Measurements from ENCODE around the gene GGA2. TPM values are rescaled to one million over a fixed set of nuclear protein-coding genes. Genes with fewer than 3 reads are reported as not detected.

The GGA2 gene
- total and polyA plus RNA-seq, 4 experiments from 2014 or later, result 49.2 to 118 (median 81.6) TPM

GRCh38 chr16:23523321-23523720 lies 13.0 kb upstream of the GGA2 start:
- peaks cover 0 to 3% (median 0%) of the 10 kb centered on the region in 4 donors for H3K4me1 Mint-ChIP-seq
- no peaks in the 10 kb centered on the region for H3K9me3 Mint-ChIP-seq
- Histone ChIP-seq H3K4me3 (ENCODE audit: low read length in 2 of 2) (no peak overlapping the region), H3K9me3 (ENCODE audit: control insufficient read depth in 1 of 2, low read length in 2 of 2) (no peaks in the 10 kb centered on the region), H3K27ac (ENCODE audit: low read depth, low read length) (no peak overlapping the region), H3K36me3 (ENCODE audit: insufficient read depth, low read length) (no peaks in the 10 kb centered on the region), H3K4me1 (ENCODE audit: insufficient read depth, low read length) (no peaks in the 10 kb centered on the region), H3K27me3 (ENCODE audit: insufficient read depth, low read length) (no peaks in the 10 kb centered on the region)
- H3K4me3 Mint-ChIP-seq, result no peak overlapping the region
- CTCF ChIA-PET (ENCODE audit: partially characterized antibody), result no interaction called here
- intact Hi-C loops (cut with micrococcal nuclease), result no loop called here
- H3K36me3 Mint-ChIP-seq, result peaks cover 52 to 58% of the 10 kb centered on the region in 2 donors
- DNase-seq, result no peak
- H3K27me3 Mint-ChIP-seq, result no peaks in the 10 kb centered on the region
- POLR2A ChIA-PET (ENCODE audit: partially characterized antibody), result no interaction called here
- no peak overlapping the region for H3K27ac Mint-ChIP-seq

- Histone ChIP-seq H3K4me3 (ENCODE audit: low read length in 2 of 2) (no peak overlapping the region), H3K4me1 (ENCODE audit: insufficient read depth, low read length) (no peaks in the 10 kb centered on the region), H3K9me3 (ENCODE audit: control insufficient read depth in 1 of 2, low read length in 2 of 2) (no peaks in the 10 kb centered on the region), H3K36me3 (ENCODE audit: insufficient read depth, low read length) (no peaks in the 10 kb centered on the region), H3K27me3 (ENCODE audit: insufficient read depth, low read length) (no peaks in the 10 kb centered on the region), H3K27ac (ENCODE audit: low read depth, low read length) (no peak overlapping the region)
- Mint-ChIP-seq H3K27ac (no peak overlapping the region), H3K9me3 (no peaks in the 10 kb centered on the region), H3K27me3 (no peaks in the 10 kb centered on the region), H3K4me3 (no peak overlapping the region), H3K4me1 (peaks cover 0 to 9% (median 4%) of the 10 kb centered on the region in 4 donors), H3K36me3 (peaks cover 43 to 50% of the 10 kb centered on the region in 2 donors)
- no peak for DNase-seq
- ChIA-PET CTCF (ENCODE audit: partially characterized antibody) (interaction anchor here (1.0 to 1.1 kb wide), 2 partner anchors 12 to 16 kb away, joined by 3 read pairs; no protein-coding TSS in a partner anchor), POLR2A (ENCODE audit: partially characterized antibody) (interaction anchor here (1.2 kb wide), 1 partner anchor 16 kb away, joined by 3 read pairs; no protein-coding TSS in a partner anchor)
- intact Hi-C loops (cut with micrococcal nuclease), result no loop called here
Measured at GRCh38 chr16:23521965-23522364, 11.7 kb upstream of the GGA2 start.

GRCh38 chr16:23521037-23521743 lies 10.9 kb upstream of the GGA2 start:
- no peaks in the 10 kb centered on the region for H3K9me3 Mint-ChIP-seq
- H3K27me3 Mint-ChIP-seq, result no peaks in the 10 kb centered on the region
- DNase-seq, result no peak
- H3K36me3 ChIP-seq (ENCODE audit: insufficient read depth, low read length), result no peaks in the 10 kb centered on the region
- H3K36me3 Mint-ChIP-seq, result peaks cover 39 to 46% of the 10 kb centered on the region in 2 donors
- CTCF ChIA-PET (ENCODE audit: partially characterized antibody), result interaction anchor here (0.6 to 1.1 kb wide), 3 partner anchors 12 to 18 kb away, joined by 3 read pairs; no protein-coding TSS in a partner anchor
- no peaks in the 10 kb centered on the region for H3K27me3 ChIP-seq (ENCODE audit: insufficient read depth, low read length)
- peaks cover 6 to 16% (median 10%) of the 10 kb centered on the region in 4 donors for H3K4me1 Mint-ChIP-seq
- POLR2A ChIA-PET (ENCODE audit: partially characterized antibody), result no interaction called here
- no peak overlapping the region for H3K27ac ChIP-seq (ENCODE audit: low read depth, low read length)
- H3K4me3 Mint-ChIP-seq, result no peak overlapping the region
- no peak overlapping the region for H3K27ac Mint-ChIP-seq
- peaks cover 7% of the 10 kb centered on the region for H3K4me1 ChIP-seq (ENCODE audit: insufficient read depth, low read length)
- no peak overlapping the region for H3K4me3 ChIP-seq (ENCODE audit: low read length in 2 of 2)
- intact Hi-C loops (cut with micrococcal nuclease), result no loop called here
- no peaks in the 10 kb centered on the region for H3K9me3 ChIP-seq (ENCODE audit: control insufficient read depth in 1 of 2, low read length in 2 of 2)

DNA sequence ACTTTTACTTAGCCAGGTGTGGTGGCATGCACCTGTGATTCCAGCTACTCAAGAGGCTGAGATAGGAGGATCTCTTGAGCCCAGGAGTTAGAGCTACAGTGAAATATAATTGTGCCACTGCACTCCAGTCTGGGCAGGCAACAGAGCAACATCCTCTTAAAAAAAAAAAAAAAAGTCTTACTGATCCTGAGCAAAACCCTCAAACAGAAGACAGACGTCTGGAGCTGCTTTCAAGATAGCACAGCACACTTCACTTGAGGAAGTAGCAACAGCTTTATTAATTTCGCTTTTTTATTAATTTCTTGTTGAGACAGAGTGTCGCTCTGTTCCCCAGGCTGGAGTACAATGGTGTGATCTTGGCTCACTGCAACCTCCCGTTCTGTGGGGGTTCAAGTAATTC lies 10.2 kb upstream of the GGA2 start:
- Histone ChIP-seq H3K4me3 (ENCODE audit: low read length in 2 of 2) (no peak overlapping the region), H3K27ac (ENCODE audit: low read depth, low read length) (no peak overlapping the region), H3K9me3 (ENCODE audit: control insufficient read depth in 1 of 2, low read length in 2 of 2) (no peaks in the 10 kb centered on the region), H3K27me3 (ENCODE audit: insufficient read depth, low read length) (no peaks in the 10 kb centered on the region), H3K36me3 (ENCODE audit: insufficient read depth, low read length) (no peaks in the 10 kb centered on the region), H3K4me1 (ENCODE audit: insufficient read depth, low read length) (peaks cover 14% of the 10 kb centered on the region)
- POLR2A ChIA-PET (ENCODE audit: partially characterized antibody), result no interaction called here
- CTCF ChIA-PET (ENCODE audit: partially characterized antibody), result interaction anchor here (0.6 kb wide), 1 partner anchor 17 kb away, joined by 3 read pairs; no protein-coding TSS in a partner anchor
- H3K9me3 Mint-ChIP-seq, result no peaks in the 10 kb centered on the region
- no peak overlapping the region for H3K27ac Mint-ChIP-seq
- peaks cover 8 to 23% (median 15%) of the 10 kb centered on the region in 4 donors for H3K4me1 Mint-ChIP-seq
- no peak overlapping the region for H3K4me3 Mint-ChIP-seq
- peaks cover 39 to 46% of the 10 kb centered on the region in 2 donors for H3K36me3 Mint-ChIP-seq
- H3K27me3 Mint-ChIP-seq, result no peaks in the 10 kb centered on the region
- DNase-seq, result no peak
- intact Hi-C loops (cut with micrococcal nuclease), result no loop called here

DNA sequence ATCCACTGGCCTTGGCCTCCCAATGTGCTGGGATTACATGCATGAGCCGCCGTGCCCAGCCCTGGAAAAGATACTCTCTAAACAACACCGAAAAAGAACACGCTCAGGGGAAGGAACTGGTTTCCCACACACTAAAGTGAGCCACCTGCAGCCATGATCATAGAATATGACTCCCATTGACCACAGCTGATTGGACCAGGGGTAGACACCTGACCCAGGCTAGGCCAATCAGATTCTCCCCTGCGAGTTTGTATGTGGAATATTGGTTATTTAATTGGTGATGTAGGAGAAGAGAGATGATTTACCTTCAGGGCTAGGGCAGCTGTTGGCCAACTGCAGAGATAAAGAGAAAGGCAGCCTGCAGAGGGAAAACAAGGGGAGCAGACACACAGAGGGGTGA lies 9.0 kb upstream of the GGA2 start:
- peaks cover 19 to 35% (median 25%) of the 10 kb centered on the region in 4 donors for H3K4me1 Mint-ChIP-seq
- no peak overlapping the region for H3K4me3 ChIP-seq (ENCODE audit: low read length in 2 of 2)
- H3K27ac ChIP-seq (ENCODE audit: low read depth, low read length), result no peak overlapping the region
- no peaks in the 10 kb centered on the region for H3K27me3 ChIP-seq (ENCODE audit: insufficient read depth, low read length)
- peaks cover 26% of the 10 kb centered on the region for H3K4me1 ChIP-seq (ENCODE audit: insufficient read depth, low read length)
- peaks cover 30 to 34% of the 10 kb centered on the region in 2 donors for H3K36me3 Mint-ChIP-seq
- no peaks in the 10 kb centered on the region for H3K9me3 Mint-ChIP-seq
- H3K27ac Mint-ChIP-seq, result no peak overlapping the region
- CTCF ChIA-PET (ENCODE audit: partially characterized antibody), result no interaction called here
- H3K36me3 ChIP-seq (ENCODE audit: insufficient read depth, low read length), result no peaks in the 10 kb centered on the region
- intact Hi-C loops (cut with micrococcal nuclease), result no loop called here
- DNase-seq, result no peak
- no peaks in the 10 kb centered on the region for H3K27me3 Mint-ChIP-seq
- H3K4me3 Mint-ChIP-seq, result no peak overlapping the region
- no peaks in the 10 kb centered on the region for H3K9me3 ChIP-seq (ENCODE audit: control insufficient read depth in 1 of 2, low read length in 2 of 2)
- POLR2A ChIA-PET (ENCODE audit: partially characterized antibody), result no interaction called here

- no peak overlapping the region for H3K27ac ChIP-seq (ENCODE audit: low read depth, low read length)
- Mint-ChIP-seq H3K27ac (peak overlapping the region in 2 of 7 donors; percentile 21 to 46), H3K4me3 (peak overlapping the region in 1 of 8 donors; percentile 52), H3K9me3 (no peaks in the 10 kb centered on the region), H3K36me3 (peaks cover 21 to 26% of the 10 kb centered on the region in 2 donors), H3K27me3 (no peaks in the 10 kb centered on the region), H3K4me1 (peaks cover 24 to 44% (median 31%) of the 10 kb centered on the region in 4 donors)
- peaks cover 32% of the 10 kb centered on the region for H3K4me1 ChIP-seq (ENCODE audit: insufficient read depth, low read length)
- H3K9me3 ChIP-seq (ENCODE audit: control insufficient read depth in 1 of 2, low read length in 2 of 2), result no peaks in the 10 kb centered on the region
- H3K27me3 ChIP-seq (ENCODE audit: insufficient read depth, low read length), result no peaks in the 10 kb centered on the region
- no peaks in the 10 kb centered on the region for H3K36me3 ChIP-seq (ENCODE audit: insufficient read depth, low read length)
- intact Hi-C loops (cut with micrococcal nuclease), result no loop called here
- ChIA-PET POLR2A (ENCODE audit: partially characterized antibody) (no interaction called here), CTCF (ENCODE audit: partially characterized antibody) (no interaction called here)
- DNase-seq, result no peak
- H3K4me3 ChIP-seq (ENCODE audit: low read length in 2 of 2), result no peak overlapping the region
Measured at GRCh38 chr16:23518435-23518891, 8.2 kb upstream of the GGA2 start.

GRCh38 chr16:23516366-23517137 lies 6.3 kb upstream of the GGA2 start:
- DNase-seq, result no peak
- Mint-ChIP-seq H3K4me3 (peak overlapping the region in 3 of 8 donors; percentile 18 to 34 (median 23)), H3K27ac (peak overlapping the region in 4 of 7 donors; percentile 17 to 73 (median 56)), H3K36me3 (peaks cover 3 to 7% of the 10 kb centered on the region in 2 donors), H3K4me1 (peaks cover 24 to 50% (median 36%) of the 10 kb centered on the region in 4 donors), H3K27me3 (no peaks in the 10 kb centered on the region), H3K9me3 (no peaks in the 10 kb centered on the region)
- POLR2A ChIA-PET (ENCODE audit: partially characterized antibody), result no interaction called here
- CTCF ChIA-PET (ENCODE audit: partially characterized antibody), result interaction anchor here (1.3 kb wide), 1 partner anchor 11 kb away, joined by 4 read pairs; no protein-coding TSS in a partner anchor
- peaks cover 32% of the 10 kb centered on the region for H3K4me1 ChIP-seq (ENCODE audit: insufficient read depth, low read length)
- intact Hi-C loops (cut with micrococcal nuclease), result no loop called here
- H3K27ac ChIP-seq (ENCODE audit: low read depth, low read length), result no peak overlapping the region
- no peaks in the 10 kb centered on the region for H3K27me3 ChIP-seq (ENCODE audit: insufficient read depth, low read length)
- H3K4me3 ChIP-seq (ENCODE audit: low read length in 2 of 2), result no peak overlapping the region
- H3K36me3 ChIP-seq (ENCODE audit: insufficient read depth, low read length), result no peaks in the 10 kb centered on the region
- H3K9me3 ChIP-seq (ENCODE audit: control insufficient read depth in 1 of 2, low read length in 2 of 2), result no peaks in the 10 kb centered on the region
